ENCODE results near the gene SLA2. TPM values are rescaled to one million over a fixed set of nuclear protein-coding genes. Genes with fewer than 3 reads are reported as not detected.

The SLA2 gene
- polyA plus RNA-seq, 1 of the 3 experiments (the other 2 are of a cell fraction), result not detected

DNA sequence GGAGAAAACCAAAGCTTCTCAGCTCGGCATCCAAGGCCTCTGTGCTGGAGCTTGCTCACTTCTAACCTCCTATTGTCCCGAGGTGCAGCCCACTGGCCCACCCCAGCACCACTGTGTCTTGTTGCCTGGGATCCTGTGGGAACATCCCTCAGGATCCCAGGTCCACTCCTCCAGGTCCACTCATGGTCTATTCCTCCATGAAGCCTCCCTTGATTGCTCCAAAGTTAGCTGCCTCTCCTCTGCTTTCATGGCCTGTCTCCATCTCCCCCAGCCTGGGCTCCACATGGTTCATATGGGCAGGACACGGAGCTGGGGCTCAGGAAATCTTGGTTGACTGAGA, 13.9 kb downstream of the SLA2 start:
- Histone ChIP-seq H3K36me3 (replicated peaks in 1 of 2; ENCODE audit: control insufficient read depth in 1 of 2, insufficient read depth in 2 of 2, low read length in 1 of 2) (no peaks in the 10 kb centered on the region), H3K4me2 (no peak overlapping the region), H3K27ac (ENCODE audit: low read depth in 2 of 2, low read length in 1 of 2) (no peak overlapping the region), H3K9me3 (no peaks in the 10 kb centered on the region), H3F3A (replicated peaks; ENCODE audit: insufficient read depth) (no peaks in the 10 kb centered on the region), H3K9ac (no peak overlapping the region), H4K20me1 (ENCODE audit: insufficient read depth) (no peaks in the 10 kb centered on the region), H3K4me3 (ENCODE audit: low read depth in 2 of 2, low read length in 1 of 2) (no peak overlapping the region), H3K79me2 (ENCODE audit: insufficient read depth) (no peaks in the 10 kb centered on the region), H2AFZ (ENCODE audit: low read depth) (no peak overlapping the region), H3K4me1 (ENCODE audit: control insufficient read depth in 1 of 2, insufficient read depth in 2 of 2, low read depth in 1 of 2, low read length in 1 of 2) (no peaks in the 10 kb centered on the region), H3K9me2 (no peaks in the 10 kb centered on the region), H3K27me3 (ENCODE audit: insufficient read depth) (no peaks in the 10 kb centered on the region)
- no peak for DNase-seq
- TF ChIP-seq TEAD4 (IDR thresholded peaks at IDR 0.05; ENCODE audit: borderline replicate concordance, insufficient read depth), result no peak
- no peak for TF ChIP-seq EP300 (IDR thresholded peaks at IDR 0.05; ENCODE audit: borderline replicate concordance in 1 of 2, low read depth in 1 of 2, low read length in 1 of 2)
- TF ChIP-seq RCOR1 (IDR thresholded peaks at IDR 0.05; ENCODE audit: low read length), result no peak
- no peak for TF ChIP-seq CHD2 (IDR thresholded peaks at IDR 0.05; ENCODE audit: low read length, partially characterized antibody)
- TF ChIP-seq YY1 (IDR thresholded peaks at IDR 0.05; ENCODE audit: low read depth), result no peak
- no peak for TF ChIP-seq MEF2A (IDR thresholded peaks at IDR 0.05; ENCODE audit: borderline replicate concordance, low read depth)
- TF ChIP-seq EZH2phosphoT487 (IDR thresholded peaks at IDR 0.05; ENCODE audit: borderline replicate concordance, low read depth), result no peak
- TF ChIP-seq GATA2 (CRISPR knock-in tag; IDR thresholded peaks at IDR 0.05), result no peak
- TF ChIP-seq, protein P1, sequence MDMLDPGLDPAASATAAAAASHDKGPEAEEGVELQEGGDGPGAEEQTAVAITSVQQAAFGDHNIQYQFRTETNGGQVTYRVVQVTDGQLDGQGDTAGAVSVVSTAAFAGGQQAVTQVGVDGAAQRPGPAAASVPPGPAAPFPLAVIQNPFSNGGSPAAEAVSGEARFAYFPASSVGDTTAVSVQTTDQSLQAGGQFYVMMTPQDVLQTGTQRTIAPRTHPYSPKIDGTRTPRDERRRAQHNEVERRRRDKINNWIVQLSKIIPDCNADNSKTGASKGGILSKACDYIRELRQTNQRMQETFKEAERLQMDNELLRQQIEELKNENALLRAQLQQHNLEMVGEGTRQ (IDR thresholded peaks at IDR 0.05; ENCODE audit: borderline replicate concordance, low read depth, low read length), result no peak
- TF ChIP-seq, protein P2, sequence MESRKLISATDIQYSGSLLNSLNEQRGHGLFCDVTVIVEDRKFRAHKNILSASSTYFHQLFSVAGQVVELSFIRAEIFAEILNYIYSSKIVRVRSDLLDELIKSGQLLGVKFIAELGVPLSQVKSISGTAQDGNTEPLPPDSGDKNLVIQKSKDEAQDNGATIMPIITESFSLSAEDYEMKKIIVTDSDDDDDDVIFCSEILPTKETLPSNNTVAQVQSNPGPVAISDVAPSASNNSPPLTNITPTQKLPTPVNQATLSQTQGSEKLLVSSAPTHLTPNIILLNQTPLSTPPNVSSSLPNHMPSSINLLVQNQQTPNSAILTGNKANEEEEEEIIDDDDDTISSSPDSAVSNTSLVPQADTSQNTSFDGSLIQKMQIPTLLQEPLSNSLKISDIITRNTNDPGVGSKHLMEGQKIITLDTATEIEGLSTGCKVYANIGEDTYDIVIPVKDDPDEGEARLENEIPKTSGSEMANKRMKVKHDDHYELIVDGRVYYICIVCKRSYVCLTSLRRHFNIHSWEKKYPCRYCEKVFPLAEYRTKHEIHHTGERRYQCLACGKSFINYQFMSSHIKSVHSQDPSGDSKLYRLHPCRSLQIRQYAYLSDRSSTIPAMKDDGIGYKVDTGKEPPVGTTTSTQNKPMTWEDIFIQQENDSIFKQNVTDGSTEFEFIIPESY (IDR thresholded peaks at IDR 0.05; ENCODE audit: borderline replicate concordance, low read depth), result no peak
- TF ChIP-seq, protein P3, sequence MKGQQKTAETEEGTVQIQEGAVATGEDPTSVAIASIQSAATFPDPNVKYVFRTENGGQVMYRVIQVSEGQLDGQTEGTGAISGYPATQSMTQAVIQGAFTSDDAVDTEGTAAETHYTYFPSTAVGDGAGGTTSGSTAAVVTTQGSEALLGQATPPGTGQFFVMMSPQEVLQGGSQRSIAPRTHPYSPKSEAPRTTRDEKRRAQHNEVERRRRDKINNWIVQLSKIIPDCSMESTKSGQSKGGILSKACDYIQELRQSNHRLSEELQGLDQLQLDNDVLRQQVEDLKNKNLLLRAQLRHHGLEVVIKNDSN (IDR thresholded peaks at IDR 0.05; ENCODE audit: borderline replicate concordance, low read depth), result no peak
- TF ChIP-seq, protein P4, sequence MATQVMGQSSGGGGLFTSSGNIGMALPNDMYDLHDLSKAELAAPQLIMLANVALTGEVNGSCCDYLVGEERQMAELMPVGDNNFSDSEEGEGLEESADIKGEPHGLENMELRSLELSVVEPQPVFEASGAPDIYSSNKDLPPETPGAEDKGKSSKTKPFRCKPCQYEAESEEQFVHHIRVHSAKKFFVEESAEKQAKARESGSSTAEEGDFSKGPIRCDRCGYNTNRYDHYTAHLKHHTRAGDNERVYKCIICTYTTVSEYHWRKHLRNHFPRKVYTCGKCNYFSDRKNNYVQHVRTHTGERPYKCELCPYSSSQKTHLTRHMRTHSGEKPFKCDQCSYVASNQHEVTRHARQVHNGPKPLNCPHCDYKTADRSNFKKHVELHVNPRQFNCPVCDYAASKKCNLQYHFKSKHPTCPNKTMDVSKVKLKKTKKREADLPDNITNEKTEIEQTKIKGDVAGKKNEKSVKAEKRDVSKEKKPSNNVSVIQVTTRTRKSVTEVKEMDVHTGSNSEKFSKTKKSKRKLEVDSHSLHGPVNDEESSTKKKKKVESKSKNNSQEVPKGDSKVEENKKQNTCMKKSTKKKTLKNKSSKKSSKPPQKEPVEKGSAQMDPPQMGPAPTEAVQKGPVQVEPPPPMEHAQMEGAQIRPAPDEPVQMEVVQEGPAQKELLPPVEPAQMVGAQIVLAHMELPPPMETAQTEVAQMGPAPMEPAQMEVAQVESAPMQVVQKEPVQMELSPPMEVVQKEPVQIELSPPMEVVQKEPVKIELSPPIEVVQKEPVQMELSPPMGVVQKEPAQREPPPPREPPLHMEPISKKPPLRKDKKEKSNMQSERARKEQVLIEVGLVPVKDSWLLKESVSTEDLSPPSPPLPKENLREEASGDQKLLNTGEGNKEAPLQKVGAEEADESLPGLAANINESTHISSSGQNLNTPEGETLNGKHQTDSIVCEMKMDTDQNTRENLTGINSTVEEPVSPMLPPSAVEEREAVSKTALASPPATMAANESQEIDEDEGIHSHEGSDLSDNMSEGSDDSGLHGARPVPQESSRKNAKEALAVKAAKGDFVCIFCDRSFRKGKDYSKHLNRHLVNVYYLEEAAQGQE (IDR thresholded peaks at IDR 0.05; ENCODE audit: low read depth, low read length), result no peak
- TF ChIP-seq SMC3 (IDR thresholded peaks at IDR 0.05; ENCODE audit: low read depth, low read length), result no peak
- TF ChIP-seq, protein P5, sequence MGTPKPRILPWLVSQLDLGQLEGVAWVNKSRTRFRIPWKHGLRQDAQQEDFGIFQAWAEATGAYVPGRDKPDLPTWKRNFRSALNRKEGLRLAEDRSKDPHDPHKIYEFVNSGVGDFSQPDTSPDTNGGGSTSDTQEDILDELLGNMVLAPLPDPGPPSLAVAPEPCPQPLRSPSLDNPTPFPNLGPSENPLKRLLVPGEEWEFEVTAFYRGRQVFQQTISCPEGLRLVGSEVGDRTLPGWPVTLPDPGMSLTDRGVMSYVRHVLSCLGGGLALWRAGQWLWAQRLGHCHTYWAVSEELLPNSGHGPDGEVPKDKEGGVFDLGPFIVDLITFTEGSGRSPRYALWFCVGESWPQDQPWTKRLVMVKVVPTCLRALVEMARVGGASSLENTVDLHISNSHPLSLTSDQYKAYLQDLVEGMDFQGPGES (IDR thresholded peaks at IDR 0.05; ENCODE audit: low read depth, low read length), result no peak
- no peak for TF ChIP-seq FOXJ3 (CRISPR knock-in tag; IDR thresholded peaks at IDR 0.05)
- no peak for TF ChIP-seq NRF1 (IDR thresholded peaks at IDR 0.05; ENCODE audit: low read depth, low read length)
- no peak for TF ChIP-seq TAF1 (IDR thresholded peaks at IDR 0.05; ENCODE audit: borderline replicate concordance, low read depth, low read length)
- TF ChIP-seq FOXM1 (IDR thresholded peaks at IDR 0.05; ENCODE audit: low read depth), result no peak
- no peak for TF ChIP-seq JUND (IDR thresholded peaks at IDR 0.05)
- TF ChIP-seq TCF12 (IDR thresholded peaks at IDR 0.05), result no peak
- WGBS (ENCODE audit: low lambda C conversion rate), result 51% methylated on average over 3 of the region's 3 CpGs
- CTCF ChIA-PET, result interaction anchor here (0.8 kb wide), 1 partner anchor 19 kb away, joined by 3 read pairs; no protein-coding TSS in a partner anchor
- POLR2A ChIA-PET, result no interaction called here
